HG03025 (cell line): ENCODE results near the gene COA7.
"Not testable (repeated sequence)": the region's sequence is repeated elsewhere in the genome, so short reads cannot be mapped to it uniquely, and the experiment has no call there.

Experiments used
- ATAC-seq: cut with Tn5 transposase; IDR thresholded peaks from one replicate; pipeline ENCODE4 v1.9.1; 2021; ENCODE audit warnings: mild to moderate bottlenecking, moderate library complexity; ENCODE audit not compliant: unreplicated experiment, low FRiP score

Gene COA7

GRCh38 chr1:52697795-52698674, at the start of gene COA7:
Gene COA7, minus strand, starts transcription at chr1:52698347. Its CDS starts 21 bp downstream, at chr1:52698326.
- peak; percentile 50 for ATAC-seq

GRCh38 chr1:52747450-52747849, 49.3 kb upstream of the COA7 start:
- ATAC-seq, result no peak

- ATAC-seq, result no peak
Measured at GRCh38 chr1:52746189-52746588, 48.0 kb upstream of the COA7 start.

- no peak for ATAC-seq
Measured at GRCh38 chr1:52741259-52741658, 43.1 kb upstream of the COA7 start.

- no peak for ATAC-seq
Measured at GRCh38 chr1:52739699-52740467, 41.7 kb upstream of the COA7 start.

GRCh38 chr1:52738893-52739292, 40.7 kb upstream of the COA7 start:
- ATAC-seq, result no peak

- no peak for ATAC-seq
Measured at GRCh38 chr1:52738148-52738547, 40.0 kb upstream of the COA7 start.

GRCh38 chr1:52735371-52735770, 37.2 kb upstream of the COA7 start:
- ATAC-seq, result not testable (repeated sequence)

- ATAC-seq, result no peak
Measured at GRCh38 chr1:52733368-52733767, 35.2 kb upstream of the COA7 start.

GRCh38 chr1:52727956-52728656, 30.0 kb upstream of the COA7 start:
- no peak for ATAC-seq

GRCh38 chr1:52727114-52727586, 29.0 kb upstream of the COA7 start:
- no peak for ATAC-seq

- peak; percentile 87 for ATAC-seq
Measured at GRCh38 chr1:52726265-52727113, 28.3 kb upstream of the COA7 start, which contains the start of gene ZYG11B. Gene ZYG11B, plus strand, starts transcription at chr1:52726453. Its CDS starts 201 bp downstream, at chr1:52726654.

- ATAC-seq, result no peak
Measured at GRCh38 chr1:52725903-52726264, 27.7 kb upstream of the COA7 start.

GRCh38 chr1:52723260-52723659, 25.1 kb upstream of the COA7 start:
- no peak for ATAC-seq

- not testable (repeated sequence) for ATAC-seq
Measured at GRCh38 chr1:52715296-52715695, 17.1 kb upstream of the COA7 start.

GRCh38 chr1:52713590-52713989, 15.4 kb upstream of the COA7 start:
- ATAC-seq, result no peak

GRCh38 chr1:52709016-52709415, 10.9 kb upstream of the COA7 start:
- no peak for ATAC-seq

- ATAC-seq, result no peak
Measured at GRCh38 chr1:52707927-52708655, 9.9 kb upstream of the COA7 start.
